PC-9 (cell line): ENCODE data around the gene SCRN1.

Experiments
- EZH2 ChIP-seq: fragments of 200-600 bp; sonication (generic); IDR thresholded peaks from 2 replicates; pipeline ENCODE4 v1.8.0; 2017; ENCODE audit warnings: antibody characterized with exemption, low read depth
- TF ChIP-seq, protein P1 (sequence below): fragments of 200-600 bp; sonication (generic); conservative IDR thresholded peaks from 2 replicates; pipeline ENCODE4 v1.6.1; 2017; ENCODE audit warnings: mixed run types, antibody characterized with exemption, mild to moderate bottlenecking, moderate library complexity

DNA sequence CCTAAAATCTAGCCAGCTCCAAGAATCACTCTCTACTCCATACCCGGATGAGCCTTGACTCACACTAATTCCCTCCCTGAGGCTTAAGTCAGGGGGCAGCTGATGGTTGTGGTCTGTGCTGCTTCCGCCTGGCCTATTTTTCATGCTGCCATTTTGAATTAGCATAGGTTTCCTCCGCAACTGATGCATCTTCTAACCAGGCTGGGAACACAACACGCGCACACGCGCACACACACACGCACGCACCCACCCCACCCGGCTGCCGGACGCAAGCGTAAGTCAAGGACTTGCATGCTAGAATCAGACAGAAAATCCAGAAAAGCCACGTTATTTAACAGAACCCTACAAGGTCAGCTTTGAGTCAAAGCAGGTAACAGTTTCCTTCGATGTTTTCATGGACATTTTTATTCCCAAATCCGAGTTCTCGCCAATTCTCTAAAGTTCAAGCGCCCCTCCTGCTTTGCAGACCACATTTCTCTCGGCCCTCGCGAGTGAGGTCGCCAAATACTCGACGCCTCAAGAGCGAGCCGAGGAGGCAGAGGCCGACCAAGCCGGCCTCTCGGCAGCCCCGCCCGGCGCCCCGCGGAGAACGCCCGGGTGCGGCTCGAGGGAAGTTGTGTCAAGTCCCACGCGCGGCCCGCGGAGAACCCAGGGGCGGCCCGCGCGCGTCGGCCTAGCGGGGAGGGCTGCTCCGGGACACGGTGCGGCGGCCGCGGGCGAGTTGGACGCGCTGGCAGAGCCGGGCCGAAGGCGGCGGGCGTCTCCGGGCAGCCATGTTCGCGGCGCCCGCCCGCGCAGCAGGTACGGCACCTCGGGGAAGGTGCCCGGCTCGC lies 961 bp downstream of the SCRN1 start:
- TF ChIP-seq, protein P1, sequence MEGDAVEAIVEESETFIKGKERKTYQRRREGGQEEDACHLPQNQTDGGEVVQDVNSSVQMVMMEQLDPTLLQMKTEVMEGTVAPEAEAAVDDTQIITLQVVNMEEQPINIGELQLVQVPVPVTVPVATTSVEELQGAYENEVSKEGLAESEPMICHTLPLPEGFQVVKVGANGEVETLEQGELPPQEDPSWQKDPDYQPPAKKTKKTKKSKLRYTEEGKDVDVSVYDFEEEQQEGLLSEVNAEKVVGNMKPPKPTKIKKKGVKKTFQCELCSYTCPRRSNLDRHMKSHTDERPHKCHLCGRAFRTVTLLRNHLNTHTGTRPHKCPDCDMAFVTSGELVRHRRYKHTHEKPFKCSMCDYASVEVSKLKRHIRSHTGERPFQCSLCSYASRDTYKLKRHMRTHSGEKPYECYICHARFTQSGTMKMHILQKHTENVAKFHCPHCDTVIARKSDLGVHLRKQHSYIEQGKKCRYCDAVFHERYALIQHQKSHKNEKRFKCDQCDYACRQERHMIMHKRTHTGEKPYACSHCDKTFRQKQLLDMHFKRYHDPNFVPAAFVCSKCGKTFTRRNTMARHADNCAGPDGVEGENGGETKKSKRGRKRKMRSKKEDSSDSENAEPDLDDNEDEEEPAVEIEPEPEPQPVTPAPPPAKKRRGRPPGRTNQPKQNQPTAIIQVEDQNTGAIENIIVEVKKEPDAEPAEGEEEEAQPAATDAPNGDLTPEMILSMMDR, result no peak
- no peak for TF ChIP-seq EZH2
